GM19397 (cell line): ENCODE results near the gene PTPRN2.

Source experiments
- ATAC-seq: cut with Tn5 transposase; IDR thresholded peaks from one replicate; pipeline ENCODE4 v1.9.1; 2021; ENCODE audit warnings: mild to moderate bottlenecking, moderate library complexity; ENCODE audit not compliant: unreplicated experiment

Gene PTPRN2

DNA sequence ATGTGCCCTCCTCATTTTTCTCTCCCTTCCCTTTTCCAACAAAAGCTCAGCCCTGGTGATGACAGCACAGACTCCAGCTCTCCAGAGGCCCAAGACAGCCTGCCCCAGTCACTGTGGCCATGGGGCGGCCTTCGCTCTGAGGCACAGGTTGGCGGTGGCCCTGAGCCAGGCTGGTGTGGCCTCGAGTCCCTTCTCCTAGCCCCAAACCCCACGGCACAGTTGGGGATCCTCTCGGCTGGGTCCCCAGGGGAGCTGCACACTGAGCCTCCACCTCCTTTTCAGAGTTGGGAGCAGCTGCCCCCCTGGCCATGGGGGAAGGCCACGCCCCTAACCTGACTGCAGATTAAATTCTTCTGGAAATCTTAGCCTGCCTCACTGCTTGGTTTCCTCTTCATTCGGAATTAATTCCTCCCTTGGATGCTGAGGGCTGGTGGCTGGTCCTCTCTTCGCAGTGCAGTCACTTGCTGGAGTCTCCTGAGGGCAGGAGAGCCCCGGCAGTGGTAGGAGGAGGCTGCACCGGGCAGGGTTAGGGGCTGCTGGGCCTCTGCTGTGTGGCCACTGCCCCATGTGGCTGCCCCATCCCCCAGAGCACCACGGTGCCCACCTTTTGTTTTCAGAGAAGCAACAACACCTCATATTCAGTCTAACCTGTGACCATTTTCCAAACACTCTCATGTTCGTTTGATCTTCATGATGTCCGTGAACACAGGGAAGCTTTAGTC is 824.2 kb downstream of the PTPRN2 start:
- no peak for ATAC-seq

- no peak for ATAC-seq
Observed at GRCh38 chr7:157762824-157763223, 824.8 kb downstream of the PTPRN2 start.

GRCh38 chr7:157760004-157760730 is 827.5 kb downstream of the PTPRN2 start:
- ATAC-seq = no peak

DNA sequence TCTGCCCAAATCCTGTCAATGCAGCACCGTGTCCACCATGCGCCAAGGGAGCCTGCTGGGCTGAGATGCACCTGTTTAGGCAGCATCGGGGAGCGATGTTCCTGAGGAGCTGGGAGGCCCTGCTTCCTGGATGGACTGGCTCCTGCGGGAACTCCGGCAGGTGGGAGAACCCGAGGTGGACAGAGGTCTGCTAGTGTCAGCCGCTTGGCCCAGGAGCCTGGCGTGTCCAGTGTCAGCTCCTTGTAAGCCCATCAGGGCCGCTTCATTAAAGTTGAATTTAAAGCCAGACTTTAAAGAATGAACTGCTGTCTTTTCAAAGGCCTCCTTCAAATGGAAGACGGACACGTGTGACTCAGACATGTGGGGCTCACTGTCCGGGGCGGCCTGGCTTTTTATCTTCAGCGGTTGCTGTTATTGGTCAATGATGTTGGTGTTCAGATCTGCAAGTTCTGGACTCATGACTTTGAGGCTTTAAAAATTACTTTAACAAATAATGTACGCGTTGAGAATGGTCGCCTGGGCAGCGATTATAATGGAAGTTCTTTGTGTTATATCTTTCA is 828.3 kb downstream of the PTPRN2 start:
- ATAC-seq = no peak

DNA sequence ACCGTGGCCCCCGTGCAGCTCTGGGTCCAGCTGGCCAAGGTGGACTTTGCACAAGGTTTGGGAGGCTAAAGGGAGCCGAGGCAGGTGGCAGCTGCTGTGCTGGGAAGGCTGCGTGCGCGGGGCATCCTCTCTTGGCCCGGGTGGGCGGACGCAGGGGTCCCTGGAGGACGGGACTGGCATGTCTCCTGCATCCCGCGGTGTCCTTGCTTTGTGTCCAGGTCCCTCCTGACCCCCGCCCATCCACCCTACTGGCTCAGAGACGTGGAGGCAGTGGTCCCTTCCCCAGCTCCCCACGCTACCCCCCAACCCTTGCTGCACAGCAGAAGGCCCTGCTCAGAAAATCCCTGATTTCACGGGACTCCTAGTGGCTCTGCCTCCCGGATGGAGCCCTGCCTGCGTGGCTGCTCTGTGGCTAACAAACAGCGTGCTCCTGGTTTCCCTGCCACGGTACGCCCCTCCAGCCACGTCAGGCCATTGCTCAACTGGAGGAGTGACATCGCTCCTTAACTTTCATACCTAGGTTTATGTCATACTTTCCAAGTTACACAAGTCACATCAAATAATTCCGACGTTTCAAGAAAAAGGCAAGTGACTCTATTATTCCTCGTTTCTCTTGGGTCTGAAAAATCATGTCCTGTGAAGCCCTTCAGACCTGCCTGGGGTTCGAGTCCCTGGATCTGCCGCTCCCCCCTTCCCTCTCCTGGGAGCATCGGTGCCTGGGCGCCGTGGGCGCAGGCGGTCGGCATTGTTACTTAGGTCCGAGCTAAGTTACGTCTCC is 829.0 kb downstream of the PTPRN2 start:
- no peak for ATAC-seq

- ATAC-seq = no peak
Observed at GRCh38 chr7:157757776-157758467, 829.7 kb downstream of the PTPRN2 start.

DNA sequence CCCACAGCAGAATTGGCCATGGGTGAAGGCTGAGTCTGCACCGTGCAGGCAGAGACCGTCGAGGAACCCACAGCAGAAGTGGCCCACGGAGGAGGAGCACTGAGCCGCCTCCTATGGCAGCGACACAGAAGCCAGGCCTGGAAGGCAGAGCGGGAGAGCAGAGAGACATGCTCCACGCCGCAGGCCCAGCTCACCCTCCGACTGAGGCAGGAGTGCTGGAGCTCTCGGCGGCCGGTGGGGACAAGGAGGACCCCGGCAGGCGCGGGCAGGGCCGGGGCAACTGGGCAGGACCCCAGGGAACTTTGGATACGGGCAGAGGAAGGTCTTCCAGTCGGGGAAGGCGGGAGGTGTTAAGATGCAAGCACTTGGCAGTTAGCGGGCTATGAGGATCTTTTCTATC is 830.4 kb downstream of the PTPRN2 start:
- no peak for ATAC-seq

DNA sequence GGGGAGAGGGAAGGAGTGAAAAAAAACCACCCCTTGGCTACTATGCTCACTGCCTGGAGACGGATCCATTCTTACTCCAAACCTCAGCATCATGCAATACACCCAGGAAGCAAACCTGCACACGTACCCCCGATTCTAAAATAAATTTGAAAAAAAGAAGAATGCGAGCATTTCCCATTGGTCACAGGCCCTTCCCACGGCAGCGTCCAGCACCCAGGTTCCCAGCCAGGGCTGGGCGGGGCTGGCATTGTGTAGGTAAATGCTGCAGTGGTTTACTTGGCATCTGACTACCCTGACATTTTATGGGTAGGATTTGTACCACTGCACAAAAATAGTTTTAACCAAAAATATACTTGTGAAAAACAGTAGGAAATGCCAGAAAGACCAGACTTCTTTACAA is 831.9 kb downstream of the PTPRN2 start:
- ATAC-seq = no peak

DNA sequence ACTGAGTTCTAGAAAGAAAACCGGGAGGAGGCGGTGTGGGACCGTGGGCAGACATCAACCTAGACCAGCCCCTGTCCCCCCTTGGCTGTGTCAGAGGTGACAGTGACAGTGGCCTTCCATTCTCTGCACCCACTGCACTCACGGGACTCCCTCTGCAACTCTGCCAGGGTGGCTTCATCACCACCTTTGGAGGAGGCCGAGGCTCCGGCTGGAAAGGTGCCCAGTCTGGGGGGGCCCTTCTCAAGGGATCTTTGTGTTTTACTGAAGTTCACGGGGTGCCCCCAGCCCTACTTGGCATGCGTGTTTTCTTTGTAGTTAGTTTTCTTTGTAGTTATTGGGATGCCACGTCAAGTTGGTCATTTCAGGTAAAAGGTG is 833.2 kb downstream of the PTPRN2 start:
- ATAC-seq = no peak

DNA sequence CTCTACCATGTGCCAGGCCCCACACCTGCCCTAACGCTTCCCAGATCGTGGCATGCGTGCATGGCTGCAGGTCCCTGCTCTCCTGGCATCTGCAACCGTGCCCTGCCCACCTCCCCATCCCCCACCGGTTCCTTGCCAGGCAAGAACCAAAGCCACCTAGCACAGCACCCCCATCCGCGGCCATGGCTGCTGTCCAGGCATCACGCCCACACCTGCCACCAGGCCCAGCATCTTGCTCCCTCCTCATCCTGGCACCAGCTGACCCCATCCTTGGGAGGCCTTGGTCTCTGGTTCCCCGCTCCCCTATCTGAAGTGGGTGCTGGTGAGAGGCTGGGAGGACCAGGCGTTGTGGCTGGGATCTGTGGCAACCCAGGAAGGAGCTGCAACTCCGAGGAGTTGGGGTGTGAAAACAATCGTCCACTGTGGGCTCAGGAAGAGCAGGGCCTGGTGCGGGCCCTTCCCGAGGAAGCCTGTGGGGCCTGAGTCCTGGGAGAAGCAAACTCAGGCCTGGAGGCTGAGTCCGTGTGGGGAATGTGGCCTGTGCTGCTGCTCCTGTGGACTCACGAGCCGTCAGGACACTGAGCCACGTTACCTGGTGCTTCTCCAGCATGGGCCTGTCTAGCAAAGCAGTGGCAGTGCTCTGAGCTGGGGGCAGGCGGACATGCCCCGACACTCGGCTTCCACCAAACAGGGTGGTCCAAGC is 833.8 kb downstream of the PTPRN2 start:
- no peak for ATAC-seq

GRCh38 chr7:157752832-157753291 is 834.8 kb downstream of the PTPRN2 start:
- ATAC-seq = no peak

GRCh38 chr7:157751951-157752673 is 835.5 kb downstream of the PTPRN2 start:
- no peak for ATAC-seq

DNA sequence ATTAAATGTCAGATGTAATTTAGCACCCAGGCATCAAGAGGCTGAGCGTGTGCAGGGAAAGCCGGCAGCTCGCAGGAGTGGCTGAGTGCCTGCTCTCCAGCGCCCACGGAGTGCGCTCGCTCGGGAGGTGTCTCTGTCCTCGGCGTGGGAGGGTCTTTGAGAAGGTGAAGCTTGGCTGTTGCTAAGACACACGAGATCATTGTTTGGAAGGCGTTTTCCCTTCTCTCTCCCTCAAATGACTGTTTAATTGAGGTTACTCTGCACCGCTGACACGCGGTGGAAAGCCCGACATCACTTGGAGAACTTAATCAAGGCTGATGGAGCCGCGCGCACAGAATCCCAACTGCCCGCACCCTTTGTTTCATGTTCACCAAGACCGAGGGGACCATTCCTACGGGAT is 836.2 kb downstream of the PTPRN2 start:
- no peak for ATAC-seq

DNA sequence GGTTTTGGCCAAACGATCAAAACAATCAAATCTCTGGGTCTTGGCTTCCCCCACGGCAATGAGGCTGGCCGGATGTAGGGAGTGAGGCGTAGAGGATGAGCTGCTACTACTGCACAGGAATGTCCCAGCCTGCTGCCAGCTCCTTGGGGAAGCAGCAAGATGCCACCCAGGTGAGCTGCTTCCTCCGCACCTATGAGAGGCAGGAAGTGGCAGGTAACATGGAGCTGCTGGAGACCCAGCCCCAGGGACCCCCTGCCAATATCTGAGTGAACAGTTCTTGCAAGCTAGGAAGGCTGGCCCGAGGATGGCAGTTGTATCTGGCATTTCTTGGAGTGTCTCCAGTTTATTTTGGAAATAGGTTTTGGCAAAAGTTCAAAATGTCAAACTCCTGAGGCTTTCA is 837.3 kb downstream of the PTPRN2 start:
- ATAC-seq = no peak

DNA sequence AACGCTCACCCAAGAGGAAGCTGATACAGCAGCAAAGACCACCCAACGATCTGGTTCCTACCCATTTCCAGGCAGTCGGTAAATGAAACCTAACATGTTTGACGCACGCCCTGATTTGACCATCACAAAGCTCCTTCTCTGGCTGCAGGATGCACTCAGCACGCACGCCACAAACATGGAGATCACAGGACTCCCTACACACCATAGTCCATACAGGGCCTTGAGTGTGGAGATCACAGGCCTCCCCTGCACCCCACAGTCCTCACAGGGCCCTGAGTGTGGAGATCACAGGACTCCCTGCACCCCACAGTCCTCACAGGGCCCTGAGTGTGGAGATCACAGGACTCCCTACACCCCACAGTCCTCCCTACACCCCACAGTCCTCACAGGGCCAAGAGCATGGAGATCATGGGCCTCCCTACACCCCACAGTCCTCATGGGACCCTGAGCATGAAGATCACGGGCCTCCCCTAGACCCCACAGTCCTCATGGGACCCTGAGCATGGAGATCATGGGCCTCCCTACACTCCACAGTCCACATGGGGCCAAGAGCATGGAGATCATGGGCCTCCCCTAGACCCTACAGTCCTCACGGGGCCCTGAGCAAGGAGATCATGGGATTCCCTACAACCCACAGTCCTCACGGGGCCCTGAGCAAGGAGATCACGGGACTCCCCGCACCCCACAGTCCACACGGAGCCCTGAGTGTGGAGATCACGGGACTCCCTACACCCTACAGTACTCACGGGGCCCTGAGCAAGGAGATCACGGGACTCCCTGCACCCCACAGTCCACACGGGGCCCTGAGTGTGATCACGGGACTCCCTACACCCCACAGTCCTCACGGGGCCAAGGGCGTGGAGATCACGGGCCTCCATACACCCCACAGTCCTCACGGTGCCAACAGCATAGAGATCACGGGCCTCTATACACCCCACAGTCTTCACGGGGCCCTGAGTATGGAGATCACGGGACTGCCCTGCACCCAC is 841.6 kb downstream of the PTPRN2 start:
- no peak for ATAC-seq

GRCh38 chr7:157744786-157745601 is 842.6 kb downstream of the PTPRN2 start:
- no peak for ATAC-seq

DNA sequence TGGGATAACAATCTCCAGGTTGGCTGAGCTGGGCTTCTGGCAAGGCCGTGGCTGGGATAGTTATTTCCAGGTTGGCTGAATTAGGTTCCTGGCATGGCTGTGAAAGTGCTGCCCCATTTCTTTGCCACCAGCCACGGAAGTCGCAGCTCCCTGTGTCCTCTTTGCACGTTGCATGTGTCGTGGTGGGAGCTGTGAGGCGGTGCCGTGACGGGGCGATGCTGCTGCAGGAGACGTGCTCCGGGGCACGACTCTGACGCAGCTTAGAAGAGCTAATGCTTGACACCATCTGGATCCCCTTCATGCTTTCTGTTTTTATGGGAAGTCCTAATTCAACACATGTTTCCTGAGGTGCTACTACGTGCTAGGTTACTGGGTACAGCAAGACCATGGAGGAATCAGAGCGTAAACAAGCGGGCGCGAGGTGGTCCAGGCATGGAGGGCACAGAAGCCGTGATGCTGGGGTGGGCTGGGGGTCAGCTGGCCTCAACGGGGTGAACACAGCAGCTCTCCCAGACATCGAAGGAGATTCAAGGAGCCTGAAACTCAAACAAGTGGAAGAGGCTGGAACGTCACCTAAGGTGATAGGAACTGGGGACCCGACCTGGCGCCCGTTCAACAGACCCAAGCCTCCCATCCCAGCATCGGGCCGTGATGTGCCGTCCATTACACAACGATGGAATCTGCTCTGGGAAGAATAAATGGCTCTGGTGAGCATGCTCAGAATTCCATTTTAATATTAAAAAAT is 843.7 kb downstream of the PTPRN2 start:
- no peak for ATAC-seq
